Measurements from ENCODE around the gene HDGFL2.
"Not testable (repeated sequence)": the region's sequence is repeated elsewhere in the genome, so short reads cannot be mapped to it uniquely, and the experiment has no call there.

Gene HDGFL2

GRCh38 chr19:4516199-4516938, 44.3 kb downstream of the HDGFL2 start:
- DNase-seq (ENCODE audit: low read depth): no peak

GRCh38 chr19:4516939-4517300, 44.8 kb downstream of the HDGFL2 start:
- no peak for DNase-seq (ENCODE audit: low read depth)

- DNase-seq (ENCODE audit: low read depth): no peak
Measured at GRCh38 chr19:4517451-4518057, 45.5 kb downstream of the HDGFL2 start.

- no peak for DNase-seq (ENCODE audit: low read depth)
Measured at GRCh38 chr19:4518345-4519171, 46.5 kb downstream of the HDGFL2 start, which contains the start of gene PLIN4. PLIN4 (minus strand) TSS chr19:4518486; CDS start chr19:4518272, 214 bp downstream.

GRCh38 chr19:4519172-4519496, 47.0 kb downstream of the HDGFL2 start:
- DNase-seq (ENCODE audit: low read depth): no peak

GRCh38 chr19:4519521-4520277, 47.6 kb downstream of the HDGFL2 start:
- no peak for DNase-seq (ENCODE audit: low read depth)

GRCh38 chr19:4521170-4521887, 49.2 kb downstream of the HDGFL2 start:
- no peak for DNase-seq (ENCODE audit: low read depth)

- no peak for DNase-seq (ENCODE audit: low read depth)
Measured at GRCh38 chr19:4521888-4522242, 49.8 kb downstream of the HDGFL2 start.

GRCh38 chr19:4522291-4523002, 50.4 kb downstream of the HDGFL2 start:
- no peak for DNase-seq (ENCODE audit: low read depth)

- DNase-seq (ENCODE audit: low read depth): no peak
Measured at GRCh38 chr19:4523306-4524110, 51.4 kb downstream of the HDGFL2 start.

- no peak for DNase-seq (ENCODE audit: low read depth)
Measured at GRCh38 chr19:4524808-4525562, 52.9 kb downstream of the HDGFL2 start.

- no peak for DNase-seq (ENCODE audit: low read depth)
Measured at GRCh38 chr19:4525563-4526002, 53.5 kb downstream of the HDGFL2 start.

- DNase-seq (ENCODE audit: low read depth): not testable (repeated sequence)
Measured at GRCh38 chr19:4527377-4527776, 55.3 kb downstream of the HDGFL2 start.

GRCh38 chr19:4528843-4529242, 56.7 kb downstream of the HDGFL2 start:
- no peak for DNase-seq (ENCODE audit: low read depth)

- DNase-seq (ENCODE audit: low read depth): no peak
Measured at GRCh38 chr19:4529924-4530522, 57.9 kb downstream of the HDGFL2 start.

GRCh38 chr19:4531562-4532165, 59.6 kb downstream of the HDGFL2 start:
- no peak for DNase-seq (ENCODE audit: low read depth)

GRCh38 chr19:4533334-4533733, 61.2 kb downstream of the HDGFL2 start:
- DNase-seq (ENCODE audit: low read depth): no peak

GRCh38 chr19:4533835-4534424, 61.8 kb downstream of the HDGFL2 start:
- DNase-seq (ENCODE audit: low read depth): no peak
